HepG2 (cell line): ENCODE data around the gene ITPRIPL1. TPM values are rescaled to one million over a fixed set of nuclear protein-coding genes. Genes with fewer than 3 reads are reported as not detected.
A peak's percentile ranks its signal among the peaks of the same experiment; 100 is the strongest.
"Not testable (repeated sequence)": the region's sequence is repeated elsewhere in the genome, so short reads cannot be mapped to it uniquely, and the experiment has no call there.

Source experiments
- ATAC-seq: fragments of 200-7000 bp; cut with Tn5 transposase; 3 replicates; pipeline ENCODE4 v1.9.1; 2020; ENCODE audit warnings: mild to moderate bottlenecking, moderate library complexity
- BruUV-seq: library from RNA; stranded (reverse); fragments of 400-500 nt; replicated peaks from 2 replicates; lab custom pipeline; 2021; lab: Mats Ljungman, UMichigan
- CTCF ChIA-PET: fragments of 300-600 bp; formaldehyde crosslinking; extraction: SDS; loops from one replicate; lab custom pipeline; 2021; ENCODE audit warnings: low total read pairs, inconsistent platforms, low intra/inter-chr PET ratio; lab: Yijun Ruan, JAX
- POLR2A ChIA-PET: fragments of 350-600 bp; sonication (Branson Sonifier 250); formaldehyde crosslinking; loops from one replicate; lab custom pipeline; 2020; ENCODE audit warnings: antibody characterized with exemption, inconsistent platforms; lab: Yijun Ruan, JAX
- DNase-seq: peaks from one replicate; pipeline ENCODE4 v3.0.0-alpha.2; 2015; ENCODE audit warnings: low spot score
- FAIRE-seq: peaks from 3 replicates; lab custom pipeline; 2011; peaks lifted over from hg19 to GRCh38; lab: Jason Lieb, UNC
- H2AFZ ChIP-seq: one replicate; pipeline ENCODE4 v1.6.1; 2011; ENCODE audit warnings: low read length, inconsistent platforms
- H3K27ac ChIP-seq: fragments of 300-600 bp; 3 replicates; pipeline ENCODE4 v1.8.0; 2011; ENCODE audit warnings: mixed run types, mild to moderate bottlenecking, mixed read lengths, low read length, inconsistent platforms; ENCODE audit not compliant: insufficient read depth; ENCODE audit errors: extremely low read length
- H3K27me3 ChIP-seq, 2 experiments: fragments of 200-600 bp in 1 of 2; 2 replicates in 1 of 2; 3 replicates in 1 of 2; pipeline versions ENCODE4 v1.6.0 to v1.8.0; 2011; ENCODE audit warnings: low read length in 2 of 2, mild to moderate bottlenecking in 2 of 2, moderate library complexity in 2 of 2, inconsistent platforms in 1 of 2; ENCODE audit not compliant: insufficient read depth in 2 of 2, control insufficient read depth in 1 of 2
- H3K36me3 ChIP-seq, 2 experiments: fragments of 200-600 bp in 1 of 2; replicated peaks in 1 of 2; 2 replicates in 1 of 2; 3 replicates in 1 of 2; pipeline versions ENCODE4 v1.5.1 to v1.8.0; 2011; ENCODE audit warnings: low read length in 2 of 2, inconsistent platforms in 1 of 2; ENCODE audit not compliant: insufficient read depth in 2 of 2, control insufficient read depth in 1 of 2
- H3K4me1 ChIP-seq: 2 replicates; pipeline ENCODE4 v1.5.1; 2012; ENCODE audit warnings: low read length, inconsistent platforms; ENCODE audit not compliant: insufficient read depth
- H3K4me2 ChIP-seq: 2 replicates; pipeline ENCODE4 v1.6.0; 2011; ENCODE audit warnings: low read depth, low read length, inconsistent platforms
- H3K4me3 ChIP-seq, 3 experiments: fragments of 200-600 bp in 1 of 3; sonication (generic), shearing (Covaris generic) in 1 of 3; replicated peaks in 1 of 3; 2 replicates each; pipeline ENCODE4 v1.5.1; 2011 to 2016; ENCODE audit warnings: low read length in 3 of 3, inconsistent platforms in 2 of 3, low read depth in 2 of 3, mild to moderate bottlenecking in 2 of 3, control low read depth in 1 of 3, mixed read lengths in 1 of 3; ENCODE audit not compliant: insufficient read depth in 1 of 3
- H3K79me2 ChIP-seq: one replicate; pipeline ENCODE4 v1.6.1; 2011; ENCODE audit warnings: low read length, inconsistent platforms; ENCODE audit not compliant: insufficient read depth
- H3K9ac ChIP-seq: 2 replicates; pipeline ENCODE4 v1.6.0; 2011; ENCODE audit warnings: mild to moderate bottlenecking, low read depth, low read length, inconsistent platforms; ENCODE audit not compliant: insufficient read depth
- H3K9me3 ChIP-seq: 2 replicates; pipeline ENCODE4 v1.5.1; 2012; ENCODE audit warnings: mild to moderate bottlenecking, low read length
- H4K20me1 ChIP-seq: 2 replicates; pipeline ENCODE4 v1.6.0; 2011; ENCODE audit warnings: inconsistent platforms, mild to moderate bottlenecking, low read length, moderate library complexity; ENCODE audit not compliant: insufficient read depth
- ATF7 ChIP-seq, 2 experiments: fragments of 450-650 bp in 1 of 2; sonication (generic) in 1 of 2; formaldehyde crosslinking in 1 of 2; IDR thresholded peaks; 2 replicates each; pipeline versions ENCODE4 v1.4.0 to v1.6.1; 2016 to 2020; ENCODE audit warnings: antibody characterized with exemption in 1 of 2, mild to moderate bottlenecking in 1 of 2, missing genetic modification reagents in 1 of 2
- BORCS8-MEF2B ChIP-seq: sonication (generic); formaldehyde crosslinking; IDR thresholded peaks from 2 replicates; pipeline ENCODE4 v1.8.0; 2022; ENCODE audit warnings: mild to moderate bottlenecking, missing genetic modification reagents
- CEBPB ChIP-seq: IDR thresholded peaks from 2 replicates; pipeline ENCODE4 v1.6.1; 2011; ENCODE audit warnings: low read depth, low read length, improper control_type of control experiment, borderline replicate concordance
- GPN1 ChIP-seq: sonication (generic); formaldehyde crosslinking; IDR thresholded peaks from 2 replicates; pipeline ENCODE4 v1.5.1; 2020; ENCODE audit warnings: missing genetic modification reagents, borderline replicate concordance
- POLR2G ChIP-seq: fragments of 200-400 bp; formaldehyde crosslinking; IDR thresholded peaks from 2 replicates; pipeline ENCODE4 v1.6.1; 2018; ENCODE audit warnings: mild to moderate bottlenecking, low read depth, low read length, moderate library complexity
- WGBS: methylation state at CpG from one replicate; pipeline ENCODE4 v1.1.6; 2017; ENCODE audit warnings: low lambda C conversion rate; 5-methylcytosine and 5-hydroxymethylcytosine counted together
- in situ Hi-C: cut with HindIII; loops from 2 replicates; pipeline ENCODE4 v1.10.0; 2017; ENCODE audit warnings: low pct_unique_long_range_greater_than_20kb; ENCODE audit not compliant: extremely low pct_ligation_motif_present
- intact Hi-C: fragments of 100-400 bp; cut with micrococcal nuclease; formaldehyde crosslinking; loops from one replicate; pipeline ENCODE4 v1.10.0; 2022; ENCODE audit not compliant: unreplicated experiment
- polyA plus RNA-seq, 8 experiments: library from polyadenylated mRNA; depleted of rRNA in 3 of 8; stranded (reverse) in 7 of 8; unstranded in 1 of 8; fragments of >200 nt; fragmentation: Illumina TruSeq in 4 of 8; extraction: Trizol in 4 of 8; gene quantifications; 2 replicates each; pipeline versions ENCODE4 v1.2.1 to v1.2.3, GENCODE V29; 2011 to 2016; ENCODE audit warnings: low read depth in 4 of 8, missing spikeins in 1 of 8, mixed read lengths in 1 of 8; ENCODE audit not compliant: insufficient read depth in 1 of 8
- total RNA-seq, 5 experiments: library from RNA; depleted of rRNA; stranded (reverse); fragments of >200 nt; fragmentation: Illumina TruSeq; extraction: Trizol; gene quantifications; 2 replicates each; pipeline ENCODE4 v1.2.3, GENCODE V29; 2016; ENCODE audit warnings: low read depth in 1 of 5

Gene ITPRIPL1
- total and polyA plus RNA-seq, 2 of the 13 experiments (the other 11 are each of a cell fraction or from before 2014, with no cell fraction given) = 4.3 to 11.7 TPM

- H3K27ac ChIP-seq = no peak overlapping the region
- no peak for FAIRE-seq
- H3K4me3 ChIP-seq = no peak overlapping the region
- H3K9ac ChIP-seq = no peak overlapping the region
- H3K9me3 ChIP-seq = no peaks in the 10 kb centered on the region
- in situ Hi-C loops (no loop called here), intact Hi-C loops (no loop called here)
- H3K27me3 ChIP-seq = no peaks in the 10 kb centered on the region
- 98% methylated on average over 4 of the region's 5 CpGs for WGBS
- no peaks in the 10 kb centered on the region for H4K20me1 ChIP-seq
- POLR2A ChIA-PET = interaction anchor here (1.0 to 1.6 kb wide), 2 partner anchors 14 to 18 kb away, joined by 4 read pairs; partner anchors contain the start of gene SNRNP200
- no peak for TF ChIP-seq GPN1 (CRISPR knock-in tag)
- TF ChIP-seq BORCS8-MEF2B = 0 out of 2 replicates have a peak, but pooled peaks have one; percentile 24
- 0 out of 2 replicates have a peak, but pooled peaks have one; percentile 31 for TF ChIP-seq POLR2G
- no peak for ATAC-seq
- CTCF ChIA-PET = no interaction called here
- no peaks in the 10 kb centered on the region for H3K4me1 ChIP-seq
- H3K4me2 ChIP-seq = no peak overlapping the region
- no peak overlapping the region for H2AFZ ChIP-seq
- H3K36me3 ChIP-seq = peaks cover 73 to 98% of the 10 kb centered on the region in 2 experiments
- no peak for DNase-seq
- no TSS peak for BruUV-seq
- H3K79me2 ChIP-seq = no peaks in the 10 kb centered on the region
Observed at GRCh38 chr2:96291751-96292150, 33.4 kb upstream of the ITPRIPL1 start.

GRCh38 chr2:96294271-96294670 lies 30.8 kb upstream of the ITPRIPL1 start:
- H3K36me3 ChIP-seq = peaks cover 73 to 98% of the 10 kb centered on the region in 2 experiments
- H4K20me1 ChIP-seq; H3K4me2 ChIP-seq; H3K4me1 ChIP-seq; CTCF ChIA-PET; DNase-seq; BruUV-seq; H3K9me3 ChIP-seq; intact Hi-C loops; in situ Hi-C loops; H2AFZ ChIP-seq; H3K79me2 ChIP-seq; H3K27me3 ChIP-seq; H3K27ac ChIP-seq; H3K4me3 ChIP-seq; H3K9ac ChIP-seq; FAIRE-seq; ATAC-seq; TF ChIP-seq ATF7 (CRISPR knock-in tag; IDR thresholded peaks at IDR 0.05): not testable (repeated sequence)
- WGBS = 98% methylated on average over 8 of the region's 8 CpGs
- TF ChIP-seq CEBPB = 0 out of 2 replicates have a peak, but pooled peaks have one; percentile 28
- TF ChIP-seq ATF7 (IDR thresholded peaks at IDR 0.05) = peak; percentile 47; the same call in 1 of the 2 replicates
- POLR2A ChIA-PET = interaction anchor here (0.8 to 1.2 kb wide), 2 partner anchors 12 to 27 kb away, joined by 3 read pairs; no protein-coding TSS in a partner anchor
